Kidney epithelial cell (primary cell): Measurements from ENCODE around the gene PTPRJ. TPM values are rescaled to one million over a fixed set of nuclear protein-coding genes. Genes with fewer than 3 reads are reported as not detected.

Experiments used
- DNase-seq: peaks from one replicate; pipeline ENCODE4 v3.0.0-alpha.2; 2010; ENCODE audit warnings: low read depth
- H3K27me3 ChIP-seq: 2 replicates; pipeline ENCODE4 v1.6.0; 2011; ENCODE audit warnings: low read length; ENCODE audit not compliant: control insufficient read depth, insufficient read depth
- H3K36me3 ChIP-seq: 2 replicates; pipeline ENCODE4 v1.5.1; 2011; ENCODE audit warnings: low read length; ENCODE audit not compliant: control insufficient read depth, insufficient read depth
- H3K4me3 ChIP-seq: 2 replicates; pipeline ENCODE4 v1.5.1; 2011; ENCODE audit warnings: low read depth, mild to moderate bottlenecking, control low read depth, low read length
- CTCF ChIP-seq: IDR thresholded peaks from 2 replicates; pipeline ENCODE4 v1.5.1; 2011; ENCODE audit warnings: mild to moderate bottlenecking, moderate library complexity, low read length, control low read depth, inconsistent platforms; ENCODE audit not compliant: insufficient read depth, poor library complexity, severe bottlenecking
- total RNA-seq: library from RNA; depleted of rRNA; stranded (reverse); fragments of >200 nt; gene quantifications from 2 replicates; pipeline ENCODE4 v1.2.3, GENCODE V29; 2015

PTPRJ gene
- total RNA-seq, 1 donor from 2014 or later: 42.3 TPM

- no peaks in the 10 kb centered on the region for H3K27me3 ChIP-seq
- TF ChIP-seq CTCF: no peak
- H3K4me3 ChIP-seq: no peak overlapping the region
- no peak for DNase-seq
- peaks cover 2% of the 10 kb centered on the region for H3K36me3 ChIP-seq
These were observed 33.0 kb downstream of the PTPRJ start for GRCh38 chr11:48013269-48013901.

- peaks cover 2% of the 10 kb centered on the region for H3K36me3 ChIP-seq
- no peak for TF ChIP-seq CTCF
- no peaks in the 10 kb centered on the region for H3K27me3 ChIP-seq
- DNase-seq: no peak
- no peak overlapping the region for H3K4me3 ChIP-seq
These were observed 34.6 kb downstream of the PTPRJ start for GRCh38 chr11:48014917-48015316.

- no peak overlapping the region for H3K4me3 ChIP-seq
- DNase-seq: no peak
- no peaks in the 10 kb centered on the region for H3K27me3 ChIP-seq
- H3K36me3 ChIP-seq: peaks cover 2% of the 10 kb centered on the region
- no peak for TF ChIP-seq CTCF
These were observed 36.9 kb downstream of the PTPRJ start for GRCh38 chr11:48017105-48017830.

GRCh38 chr11:48017831-48018527 is 37.6 kb downstream of the PTPRJ start:
- peaks cover 3% of the 10 kb centered on the region for H3K36me3 ChIP-seq
- no peak overlapping the region for H3K4me3 ChIP-seq
- no peak for DNase-seq

GRCh38 chr11:48018528-48019216 is 38.3 kb downstream of the PTPRJ start:
- TF ChIP-seq CTCF: no peak
- H3K4me3 ChIP-seq: no peak overlapping the region
- DNase-seq: no peak
- H3K27me3 ChIP-seq: no peaks in the 10 kb centered on the region
- peaks cover 3% of the 10 kb centered on the region for H3K36me3 ChIP-seq

More at GRCh38 chr11:48017831-48018527, 37.6 kb downstream of the PTPRJ start:
- TF ChIP-seq CTCF: no peak
- H3K27me3 ChIP-seq: no peaks in the 10 kb centered on the region
